ENCODE data around the gene CHCHD6. TPM values are rescaled to one million over a fixed set of nuclear protein-coding genes. Genes with fewer than 3 reads are reported as not detected.

The CHCHD6 gene
- total RNA-seq, 4 donors from 2014 or later = 6.4 to 14.2 (median 10.3) TPM; not detected in 1

DNA sequence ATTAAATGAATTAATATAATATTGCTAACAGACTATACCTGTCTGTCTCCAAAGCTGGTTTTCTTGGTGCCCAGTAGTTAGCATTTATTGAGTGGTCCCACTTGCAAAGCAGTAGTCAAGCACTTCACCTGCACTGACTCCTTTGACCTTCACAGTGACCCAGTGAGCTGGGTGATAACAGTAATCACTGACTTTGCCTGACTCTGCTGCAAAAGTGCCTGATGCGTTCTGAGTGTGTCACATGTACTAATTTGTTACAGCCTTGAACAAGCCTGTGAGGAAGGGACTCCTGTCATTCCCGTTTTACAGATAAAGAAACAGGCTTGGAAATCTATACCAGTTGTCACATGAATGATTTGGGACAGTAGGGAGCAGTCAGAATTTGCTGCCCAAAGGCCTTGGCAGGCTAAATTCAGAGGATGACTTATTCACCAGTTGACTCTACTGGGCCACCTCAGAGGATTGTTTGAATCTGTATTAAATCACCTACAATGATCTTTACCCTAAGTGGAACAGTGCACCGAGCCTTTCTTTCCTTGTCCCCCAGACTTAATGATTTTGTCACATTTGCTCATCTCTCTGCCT lies 162.2 kb downstream of the CHCHD6 start:
- H3K4me1 ChIP-seq = no peaks in the 10 kb centered on the region
- no peak overlapping the region for H3K4me3 ChIP-seq
- no peaks in the 10 kb centered on the region for H3K9me3 ChIP-seq
- no peaks in the 10 kb centered on the region for H3K36me3 ChIP-seq
- no peak overlapping the region for H3K27ac ChIP-seq
- no peak for TF ChIP-seq POLR2A (IDR thresholded peaks at IDR 0.05)
- no peak for DNase-seq
- intact Hi-C loops (cut with DNase I; ENCODE audit: low total_unique reads) = no loop called here
- no peaks in the 10 kb centered on the region for H3K27me3 ChIP-seq

DNA sequence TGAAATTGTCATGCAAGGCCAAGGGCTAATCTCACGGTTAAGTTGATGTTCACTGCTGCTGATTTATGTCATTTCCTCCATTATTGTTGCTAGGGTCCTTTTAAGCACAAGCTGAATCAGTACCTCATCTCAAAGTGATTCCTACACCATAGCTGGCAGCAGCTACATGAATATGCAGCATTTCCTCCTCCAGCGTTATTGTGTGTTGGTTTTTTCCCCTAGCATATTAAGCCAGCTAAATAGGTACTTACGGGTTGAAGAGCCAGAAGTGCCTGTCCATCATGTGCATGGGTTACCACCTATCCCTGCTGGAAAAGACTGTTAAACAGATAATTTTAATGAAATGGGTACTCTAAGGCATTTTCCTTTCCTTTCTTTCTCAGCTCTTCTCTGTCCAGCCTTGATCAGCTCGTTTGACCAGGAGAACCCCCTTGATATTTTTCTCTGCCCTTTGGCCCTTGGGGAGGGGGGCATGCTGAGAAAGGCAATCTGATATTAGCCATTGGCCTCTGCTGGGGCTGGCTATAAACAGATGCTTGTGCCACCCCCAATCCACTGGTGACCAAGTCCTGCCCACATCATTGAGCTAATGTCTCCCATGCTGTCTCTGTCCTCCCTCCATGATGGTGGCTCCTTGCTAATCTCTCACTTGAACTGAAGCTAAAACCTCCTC lies 163.3 kb downstream of the CHCHD6 start:
- Histone ChIP-seq H3K36me3 (no peaks in the 10 kb centered on the region), H3K9me3 (no peaks in the 10 kb centered on the region), H3K27me3 (no peaks in the 10 kb centered on the region), H3K4me3 (no peak overlapping the region), H3K27ac (no peak overlapping the region), H3K4me1 (no peaks in the 10 kb centered on the region)
- TF ChIP-seq POLR2A (IDR thresholded peaks at IDR 0.05) = no peak
- TF ChIP-seq, protein P1, sequence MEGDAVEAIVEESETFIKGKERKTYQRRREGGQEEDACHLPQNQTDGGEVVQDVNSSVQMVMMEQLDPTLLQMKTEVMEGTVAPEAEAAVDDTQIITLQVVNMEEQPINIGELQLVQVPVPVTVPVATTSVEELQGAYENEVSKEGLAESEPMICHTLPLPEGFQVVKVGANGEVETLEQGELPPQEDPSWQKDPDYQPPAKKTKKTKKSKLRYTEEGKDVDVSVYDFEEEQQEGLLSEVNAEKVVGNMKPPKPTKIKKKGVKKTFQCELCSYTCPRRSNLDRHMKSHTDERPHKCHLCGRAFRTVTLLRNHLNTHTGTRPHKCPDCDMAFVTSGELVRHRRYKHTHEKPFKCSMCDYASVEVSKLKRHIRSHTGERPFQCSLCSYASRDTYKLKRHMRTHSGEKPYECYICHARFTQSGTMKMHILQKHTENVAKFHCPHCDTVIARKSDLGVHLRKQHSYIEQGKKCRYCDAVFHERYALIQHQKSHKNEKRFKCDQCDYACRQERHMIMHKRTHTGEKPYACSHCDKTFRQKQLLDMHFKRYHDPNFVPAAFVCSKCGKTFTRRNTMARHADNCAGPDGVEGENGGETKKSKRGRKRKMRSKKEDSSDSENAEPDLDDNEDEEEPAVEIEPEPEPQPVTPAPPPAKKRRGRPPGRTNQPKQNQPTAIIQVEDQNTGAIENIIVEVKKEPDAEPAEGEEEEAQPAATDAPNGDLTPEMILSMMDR (IDR thresholded peaks at IDR 0.05) = no peak
- intact Hi-C loops (cut with DNase I; ENCODE audit: low total_unique reads) = no loop called here
- no peak for DNase-seq

DNA sequence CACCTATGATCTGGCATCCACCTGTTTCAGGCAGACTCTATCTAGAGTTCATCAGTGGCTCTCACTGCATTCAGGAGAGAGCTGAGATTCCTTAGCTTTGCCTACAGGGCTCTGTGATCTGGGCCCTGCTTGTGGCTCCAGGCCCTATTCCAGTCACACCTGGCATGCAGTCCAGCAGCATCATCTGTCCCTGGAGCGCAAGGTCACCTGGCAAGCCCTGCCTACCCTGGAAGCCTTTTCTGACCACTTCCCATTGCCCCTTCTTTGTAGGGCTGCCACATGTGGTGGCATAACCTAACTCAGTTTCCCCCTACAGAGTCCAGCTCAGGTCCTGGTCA lies 163.8 kb downstream of the CHCHD6 start:
- Histone ChIP-seq H3K27ac (no peak overlapping the region), H3K36me3 (no peaks in the 10 kb centered on the region), H3K27me3 (no peaks in the 10 kb centered on the region), H3K9me3 (no peaks in the 10 kb centered on the region), H3K4me3 (no peak overlapping the region), H3K4me1 (no peaks in the 10 kb centered on the region)
- intact Hi-C loops (cut with DNase I; ENCODE audit: low total_unique reads) = no loop called here
- TF ChIP-seq POLR2A (IDR thresholded peaks at IDR 0.05) = no peak
- DNase-seq = no peak

DNA sequence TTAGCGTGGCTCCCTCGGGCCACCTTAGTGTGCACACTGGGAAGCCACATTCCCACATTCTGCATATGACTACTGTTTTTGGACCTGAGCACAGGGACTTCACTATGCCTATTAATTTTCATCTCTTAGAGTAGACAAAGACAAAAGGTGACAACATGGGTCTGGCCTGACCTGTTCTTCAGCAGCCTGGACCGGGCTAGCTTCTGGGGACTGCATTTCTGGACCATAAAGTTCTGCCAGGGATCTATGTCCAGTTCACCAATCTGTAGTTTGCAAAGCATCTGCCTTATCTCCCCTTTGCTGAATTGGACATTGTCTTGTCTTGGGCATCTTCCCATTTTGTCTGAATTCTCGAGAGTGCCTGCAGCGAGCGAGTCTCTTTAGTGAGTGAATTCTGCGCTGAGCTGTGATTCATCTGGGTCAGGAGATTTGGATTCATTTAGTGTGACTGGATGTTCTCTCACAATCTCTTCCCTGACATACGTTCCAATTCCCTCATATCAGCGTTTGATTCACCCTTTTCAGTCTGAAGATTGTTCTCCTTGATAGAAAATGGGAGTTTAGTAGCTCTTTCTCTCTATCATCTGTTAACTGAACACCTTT lies 166.7 kb downstream of the CHCHD6 start:
- TF ChIP-seq POLR2A (IDR thresholded peaks at IDR 0.05) = no peak
- TF ChIP-seq, protein P1 (IDR thresholded peaks at IDR 0.05) = no peak
- H3K4me1 ChIP-seq = no peaks in the 10 kb centered on the region
- intact Hi-C loops (cut with DNase I; ENCODE audit: low total_unique reads) = no loop called here

DNA sequence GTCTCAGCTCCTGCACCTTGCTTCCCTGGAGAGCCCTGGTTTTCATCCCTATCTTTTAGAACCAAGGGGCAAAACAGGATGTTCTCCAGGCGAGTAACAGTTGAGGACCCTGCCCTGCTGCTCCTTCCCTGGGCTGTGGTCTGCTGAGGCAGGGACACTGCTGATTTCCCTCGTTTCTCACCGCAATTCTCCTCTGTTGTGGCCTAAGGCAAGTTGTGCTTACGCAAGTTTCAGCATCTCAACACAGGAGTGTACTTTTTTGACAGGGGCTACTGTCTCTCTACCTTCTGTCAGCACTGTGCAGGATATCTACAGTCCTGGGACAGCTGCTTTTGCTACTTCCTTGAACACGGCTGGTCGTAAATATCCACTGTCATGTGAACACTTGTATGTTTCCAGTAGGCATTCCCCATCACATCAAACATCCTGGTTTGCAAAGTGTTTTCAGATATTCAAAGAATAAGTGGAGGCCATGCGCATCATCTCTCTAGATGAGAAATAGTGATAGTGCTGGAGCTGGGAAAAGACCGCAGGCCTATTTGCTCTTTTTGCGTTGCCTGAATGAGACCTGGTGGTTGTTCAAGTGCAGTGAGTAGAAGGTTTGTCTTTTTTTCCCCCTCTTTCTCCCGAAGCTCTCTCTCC lies 168.8 kb downstream of the CHCHD6 start:
- intact Hi-C loops (cut with DNase I; ENCODE audit: low total_unique reads) = no loop called here
- Histone ChIP-seq H3K36me3 (no peaks in the 10 kb centered on the region), H3K4me1 (no peaks in the 10 kb centered on the region), H3K27me3 (no peaks in the 10 kb centered on the region), H3K27ac (no peak overlapping the region), H3K9me3 (no peaks in the 10 kb centered on the region), H3K4me3 (no peak overlapping the region)
- no peak for DNase-seq
- TF ChIP-seq POLR2A (IDR thresholded peaks at IDR 0.05) = no peak
- TF ChIP-seq, protein P1 (IDR thresholded peaks at IDR 0.05) = no peak

More for the DNA sequence above, 166.7 kb downstream of the CHCHD6 start:
- Histone ChIP-seq H3K9me3 (no peaks in the 10 kb centered on the region), H3K27ac (peak overlapping the region; percentile 47 to 60), H3K36me3 (no peaks in the 10 kb centered on the region), H3K27me3 (no peaks in the 10 kb centered on the region), H3K4me3 (no peak overlapping the region)
- peak in 1 of 2 donors; percentile 23 for DNase-seq

DNA sequence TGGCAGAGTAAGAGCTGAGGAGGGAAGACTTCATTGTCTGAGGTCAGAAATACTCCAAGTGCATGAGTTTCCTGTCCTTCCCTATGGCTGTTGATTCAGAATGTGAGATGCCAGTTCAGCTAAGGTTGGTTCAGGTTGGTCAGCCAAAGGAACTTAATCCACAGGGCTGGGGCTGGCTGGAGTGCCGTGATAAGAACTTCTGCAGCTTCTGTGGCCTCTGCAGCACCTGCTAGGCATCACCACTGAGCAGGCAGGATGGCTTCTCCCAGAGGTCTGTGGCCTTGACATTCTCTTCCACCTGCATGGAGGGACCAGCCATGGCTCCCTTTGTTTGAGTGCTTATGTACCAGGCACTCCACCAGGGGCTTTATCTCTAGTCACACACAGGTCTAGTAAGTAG lies 169.4 kb downstream of the CHCHD6 start:
- no peaks in the 10 kb centered on the region for H3K27me3 ChIP-seq
- TF ChIP-seq POLR2A (IDR thresholded peaks at IDR 0.05) = no peak
- TF ChIP-seq, protein P1 (IDR thresholded peaks at IDR 0.05) = no peak
- H3K36me3 ChIP-seq = no peaks in the 10 kb centered on the region
- DNase-seq = no peak
- H3K9me3 ChIP-seq = no peaks in the 10 kb centered on the region
- no peak overlapping the region for H3K27ac ChIP-seq
- H3K4me1 ChIP-seq = no peaks in the 10 kb centered on the region
- no peak overlapping the region for H3K4me3 ChIP-seq
- intact Hi-C loops (cut with DNase I; ENCODE audit: low total_unique reads) = no loop called here
